Activated CD4-positive, alpha-beta memory T cell treated with anti-CD3 and anti-CD28 coated beads for 36 hours (primary cell): ENCODE measurements around the gene ARHGAP29. TPM values are rescaled to one million over a fixed set of nuclear protein-coding genes. Genes with fewer than 3 reads are reported as not detected.

Experiments
- CTCF ChIA-PET: fragments of 350-600 bp; sonication (Branson Sonifier 250); formaldehyde crosslinking; loops from one replicate; lab custom pipeline; 2021; ENCODE audit warnings: antibody characterized with exemption, inconsistent platforms; lab: Charles Lee
- POLR2A ChIA-PET: fragments of 350-600 bp; sonication (Branson Sonifier 250); formaldehyde crosslinking; loops from one replicate; lab custom pipeline; 2021; ENCODE audit warnings: antibody characterized with exemption; lab: Charles Lee
- DNase-seq: peaks from one replicate; pipeline ENCODE4 v3.0.0-alpha.2; 2020
- H3K27ac Mint-ChIP-seq: one replicate; pipeline ENCODE4 v1.8.0; 2021; ENCODE audit warnings: mixed read lengths
- H3K27me3 Mint-ChIP-seq: one replicate; pipeline ENCODE4 v1.8.0; 2021; ENCODE audit warnings: mixed read lengths
- H3K36me3 Mint-ChIP-seq: one replicate; pipeline ENCODE4 v1.8.0; 2021; ENCODE audit warnings: mixed read lengths
- H3K4me1 Mint-ChIP-seq: one replicate; pipeline ENCODE4 v1.8.0; 2021; ENCODE audit warnings: low read depth, mixed read lengths
- H3K4me3 Mint-ChIP-seq: one replicate; pipeline ENCODE4 v1.8.0; 2021; ENCODE audit warnings: mild to moderate bottlenecking, mixed read lengths
- H3K9me3 Mint-ChIP-seq: one replicate; pipeline ENCODE4 v1.8.0; 2021; ENCODE audit warnings: mixed read lengths
- intact Hi-C: fragments of 100-400 bp; cut with micrococcal nuclease; formaldehyde crosslinking; loops from one replicate; pipeline ENCODE4 v1.15.1; 2023
- total RNA-seq, 2 experiments: library from RNA; stranded (reverse); gene quantifications; one replicate each; pipeline ENCODE4 v1.2.3, GENCODE V29; 2021

Gene ARHGAP29
- total RNA-seq, 2 experiments from 2014 or later = 0.31 to 0.38 TPM

GRCh38 chr1:94144836-94145235 lies 92.5 kb downstream of the ARHGAP29 start:
- H3K4me3 Mint-ChIP-seq = no peak overlapping the region
- no peak overlapping the region for H3K27ac Mint-ChIP-seq
- intact Hi-C loops = no loop called here
- no peaks in the 10 kb centered on the region for H3K27me3 Mint-ChIP-seq
- ChIA-PET CTCF (no interaction called here), POLR2A (no interaction called here)
- DNase-seq = no peak
- no peaks in the 10 kb centered on the region for H3K9me3 Mint-ChIP-seq
- no peaks in the 10 kb centered on the region for H3K4me1 Mint-ChIP-seq
- H3K36me3 Mint-ChIP-seq = no peaks in the 10 kb centered on the region

- Mint-ChIP-seq H3K4me1 (no peaks in the 10 kb centered on the region), H3K27ac (no peak overlapping the region), H3K27me3 (no peaks in the 10 kb centered on the region), H3K4me3 (no peak overlapping the region), H3K36me3 (no peaks in the 10 kb centered on the region), H3K9me3 (no peaks in the 10 kb centered on the region)
- POLR2A ChIA-PET = no interaction called here
- intact Hi-C loops = no loop called here
- CTCF ChIA-PET = interaction anchor here (0.7 kb wide), 1 partner anchor 118 kb away, joined by 3 read pairs; no protein-coding TSS in a partner anchor
- no peak for DNase-seq
Observed at GRCh38 chr1:94143809-94144176, 93.6 kb downstream of the ARHGAP29 start.

GRCh38 chr1:94143173-94143808 lies 94.1 kb downstream of the ARHGAP29 start:
- Mint-ChIP-seq H3K27me3 (no peaks in the 10 kb centered on the region), H3K36me3 (no peaks in the 10 kb centered on the region), H3K9me3 (no peaks in the 10 kb centered on the region), H3K27ac (no peak overlapping the region), H3K4me3 (no peak overlapping the region), H3K4me1 (no peaks in the 10 kb centered on the region)
- ChIA-PET CTCF (interaction anchor here (0.7 kb wide), 1 partner anchor 118 kb away, joined by 3 read pairs; no protein-coding TSS in a partner anchor), POLR2A (no interaction called here)
- intact Hi-C loops = no loop called here
- no peak for DNase-seq

GRCh38 chr1:94142583-94142982 lies 94.8 kb downstream of the ARHGAP29 start:
- no peak overlapping the region for H3K4me3 Mint-ChIP-seq
- intact Hi-C loops = no loop called here
- H3K27ac Mint-ChIP-seq = no peak overlapping the region
- H3K9me3 Mint-ChIP-seq = no peaks in the 10 kb centered on the region
- ChIA-PET POLR2A (no interaction called here), CTCF (no interaction called here)
- DNase-seq = no peak
- no peaks in the 10 kb centered on the region for H3K27me3 Mint-ChIP-seq
- H3K4me1 Mint-ChIP-seq = no peaks in the 10 kb centered on the region
- no peaks in the 10 kb centered on the region for H3K36me3 Mint-ChIP-seq

GRCh38 chr1:94142022-94142421 lies 95.4 kb downstream of the ARHGAP29 start:
- ChIA-PET CTCF (no interaction called here), POLR2A (no interaction called here)
- Mint-ChIP-seq H3K4me3 (no peak overlapping the region), H3K36me3 (no peaks in the 10 kb centered on the region), H3K27ac (no peak overlapping the region), H3K9me3 (no peaks in the 10 kb centered on the region), H3K4me1 (no peaks in the 10 kb centered on the region), H3K27me3 (no peaks in the 10 kb centered on the region)
- intact Hi-C loops = no loop called here
- no peak for DNase-seq

GRCh38 chr1:94132111-94132510 lies 105.3 kb downstream of the ARHGAP29 start:
- Mint-ChIP-seq H3K36me3 (no peaks in the 10 kb centered on the region), H3K4me3 (no peak overlapping the region), H3K27me3 (peaks cover 10% of the 10 kb centered on the region), H3K9me3 (peaks cover 9% of the 10 kb centered on the region), H3K4me1 (no peaks in the 10 kb centered on the region), H3K27ac (no peak overlapping the region)
- no peak for DNase-seq
- CTCF ChIA-PET = no interaction called here
- intact Hi-C loops = no loop called here
- POLR2A ChIA-PET = no interaction called here

- ChIA-PET POLR2A (no interaction called here), CTCF (no interaction called here)
- intact Hi-C loops = no loop called here
- H3K4me1 Mint-ChIP-seq = no peaks in the 10 kb centered on the region
- no peaks in the 10 kb centered on the region for H3K36me3 Mint-ChIP-seq
- H3K27ac Mint-ChIP-seq = no peak overlapping the region
- peaks cover 9% of the 10 kb centered on the region for H3K9me3 Mint-ChIP-seq
- no peak for DNase-seq
- no peak overlapping the region for H3K4me3 Mint-ChIP-seq
- peaks cover 8% of the 10 kb centered on the region for H3K27me3 Mint-ChIP-seq
Observed at GRCh38 chr1:94130851-94131595, 106.4 kb downstream of the ARHGAP29 start.

- intact Hi-C loops = no loop called here
- no peak overlapping the region for H3K4me3 Mint-ChIP-seq
- POLR2A ChIA-PET = no interaction called here
- H3K27me3 Mint-ChIP-seq = peaks cover 4% of the 10 kb centered on the region
- CTCF ChIA-PET = no interaction called here
- no peaks in the 10 kb centered on the region for H3K9me3 Mint-ChIP-seq
- H3K36me3 Mint-ChIP-seq = no peaks in the 10 kb centered on the region
- no peaks in the 10 kb centered on the region for H3K4me1 Mint-ChIP-seq
- H3K27ac Mint-ChIP-seq = no peak overlapping the region
- DNase-seq = no peak
Observed at GRCh38 chr1:94126651-94127050, 110.7 kb downstream of the ARHGAP29 start.

- H3K9me3 Mint-ChIP-seq = no peaks in the 10 kb centered on the region
- no peak for DNase-seq
- no peaks in the 10 kb centered on the region for H3K27me3 Mint-ChIP-seq
- H3K27ac Mint-ChIP-seq = no peak overlapping the region
- CTCF ChIA-PET = no interaction called here
- no peaks in the 10 kb centered on the region for H3K36me3 Mint-ChIP-seq
- intact Hi-C loops = no loop called here
- H3K4me3 Mint-ChIP-seq = no peak overlapping the region
- POLR2A ChIA-PET = no interaction called here
- no peaks in the 10 kb centered on the region for H3K4me1 Mint-ChIP-seq
Observed at GRCh38 chr1:94125551-94126514, 111.6 kb downstream of the ARHGAP29 start.

GRCh38 chr1:94124538-94124937 lies 112.8 kb downstream of the ARHGAP29 start:
- no peak overlapping the region for H3K27ac Mint-ChIP-seq
- no peaks in the 10 kb centered on the region for H3K36me3 Mint-ChIP-seq
- no peak for DNase-seq
- H3K4me1 Mint-ChIP-seq = no peaks in the 10 kb centered on the region
- no peak overlapping the region for H3K4me3 Mint-ChIP-seq
- ChIA-PET CTCF (no interaction called here), POLR2A (no interaction called here)
- H3K9me3 Mint-ChIP-seq = no peaks in the 10 kb centered on the region
- intact Hi-C loops = no loop called here
- peaks cover 5% of the 10 kb centered on the region for H3K27me3 Mint-ChIP-seq

GRCh38 chr1:94122201-94122970 lies 115.0 kb downstream of the ARHGAP29 start:
- no peak for DNase-seq
- no peaks in the 10 kb centered on the region for H3K36me3 Mint-ChIP-seq
- no peaks in the 10 kb centered on the region for H3K4me1 Mint-ChIP-seq
- intact Hi-C loops = no loop called here
- H3K27ac Mint-ChIP-seq = no peak overlapping the region
- ChIA-PET POLR2A (no interaction called here), CTCF (no interaction called here)
- peaks cover 8% of the 10 kb centered on the region for H3K27me3 Mint-ChIP-seq
- H3K4me3 Mint-ChIP-seq = no peak overlapping the region
- H3K9me3 Mint-ChIP-seq = no peaks in the 10 kb centered on the region
